GM23338 (cell line): Measurements from ENCODE around the gene URI1. TPM values are rescaled to one million over a fixed set of nuclear protein-coding genes. Genes with fewer than 3 reads are reported as not detected.

Source experiments
- CREB1 ChIP-seq: fragments of 250-450 bp; sonication (Bioruptor Pico); IDR thresholded peaks from 2 replicates; pipeline ENCODE4 v1.5.0; 2020; ENCODE audit warnings: low read depth, mild to moderate bottlenecking, moderate library complexity
- EZH2 ChIP-seq: fragments of 200-600 bp; sonication (generic); IDR thresholded peaks from one replicate; pipeline ENCODE4 v1.8.0; 2017; ENCODE audit warnings: antibody characterized with exemption, mild to moderate bottlenecking, low read depth; ENCODE audit not compliant: unreplicated experiment
- JUNB ChIP-seq: IDR thresholded peaks from one replicate; pipeline ENCODE4 v1.6.1; 2016; ENCODE audit warnings: antibody characterized with exemption; ENCODE audit not compliant: unreplicated experiment
- NANOG ChIP-seq: IDR thresholded peaks from 2 replicates; pipeline ENCODE4 v1.6.1; 2016; ENCODE audit warnings: antibody characterized with exemption, borderline replicate concordance
- POLR2AphosphoS5 ChIP-seq: IDR thresholded peaks from 2 replicates; pipeline ENCODE4 v1.6.1; 2016; ENCODE audit warnings: antibody characterized with exemption, low read depth
- STAT1 ChIP-seq: IDR thresholded peaks from one replicate; pipeline ENCODE4 v1.6.1; 2016; ENCODE audit warnings: antibody characterized with exemption; ENCODE audit not compliant: unreplicated experiment
- ZNF331 ChIP-seq: fragments of 250-450 bp; sonication (Bioruptor Pico); IDR thresholded peaks from 2 replicates; pipeline ENCODE4 v1.5.0; 2020; ENCODE audit warnings: low read depth, mild to moderate bottlenecking, moderate library complexity
- polyA plus RNA-seq: library from polyadenylated mRNA; unstranded; fragments of >200 nt; fragmentation: Nextera tagmentation; extraction: Ambion mirVana; gene quantifications from 2 replicates; pipeline ENCODE4 v1.2.1, GENCODE V29; 2016
- total RNA-seq: library from RNA; depleted of rRNA; stranded (reverse); fragments of >200 nt; shearing (Covaris generic); gene quantifications from 2 replicates; pipeline ENCODE4 v1.2.3, GENCODE V29; 2014
- TF ChIP-seq, protein P1 (sequence below): fragments of 250-450 bp; sonication (Bioruptor Pico); IDR thresholded peaks from 2 replicates; pipeline ENCODE4 v1.5.0; 2020; ENCODE audit warnings: mild to moderate bottlenecking, moderate library complexity
- TF ChIP-seq, protein P2 (sequence below): IDR thresholded peaks from one replicate; pipeline ENCODE4 v1.6.1; 2018; ENCODE audit warnings: antibody characterized with exemption; ENCODE audit not compliant: unreplicated experiment

Gene URI1
- total and polyA plus RNA-seq, 2 experiments from 2014 or later, result 27.6 to 68.4 TPM

DNA sequence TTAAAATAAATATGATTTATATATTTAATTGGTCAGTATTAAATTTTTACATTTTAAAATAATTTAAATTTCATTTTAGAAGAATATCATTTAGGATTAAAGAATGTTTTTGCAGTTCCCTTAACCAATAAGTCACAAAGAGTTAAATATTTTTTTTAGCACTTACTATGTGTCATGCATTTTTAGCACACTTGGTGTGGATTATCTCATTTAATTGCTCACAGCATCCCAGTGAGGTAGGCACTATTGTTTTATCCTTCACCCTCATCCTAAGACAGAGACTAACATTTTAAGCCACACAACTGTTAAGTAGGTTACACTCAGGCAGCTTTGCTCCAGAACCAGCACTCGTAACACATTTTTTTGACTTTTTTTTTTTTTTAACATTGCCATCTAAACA, 78.2 kb downstream of the URI1 start (continued):
- TF ChIP-seq, protein P1, sequence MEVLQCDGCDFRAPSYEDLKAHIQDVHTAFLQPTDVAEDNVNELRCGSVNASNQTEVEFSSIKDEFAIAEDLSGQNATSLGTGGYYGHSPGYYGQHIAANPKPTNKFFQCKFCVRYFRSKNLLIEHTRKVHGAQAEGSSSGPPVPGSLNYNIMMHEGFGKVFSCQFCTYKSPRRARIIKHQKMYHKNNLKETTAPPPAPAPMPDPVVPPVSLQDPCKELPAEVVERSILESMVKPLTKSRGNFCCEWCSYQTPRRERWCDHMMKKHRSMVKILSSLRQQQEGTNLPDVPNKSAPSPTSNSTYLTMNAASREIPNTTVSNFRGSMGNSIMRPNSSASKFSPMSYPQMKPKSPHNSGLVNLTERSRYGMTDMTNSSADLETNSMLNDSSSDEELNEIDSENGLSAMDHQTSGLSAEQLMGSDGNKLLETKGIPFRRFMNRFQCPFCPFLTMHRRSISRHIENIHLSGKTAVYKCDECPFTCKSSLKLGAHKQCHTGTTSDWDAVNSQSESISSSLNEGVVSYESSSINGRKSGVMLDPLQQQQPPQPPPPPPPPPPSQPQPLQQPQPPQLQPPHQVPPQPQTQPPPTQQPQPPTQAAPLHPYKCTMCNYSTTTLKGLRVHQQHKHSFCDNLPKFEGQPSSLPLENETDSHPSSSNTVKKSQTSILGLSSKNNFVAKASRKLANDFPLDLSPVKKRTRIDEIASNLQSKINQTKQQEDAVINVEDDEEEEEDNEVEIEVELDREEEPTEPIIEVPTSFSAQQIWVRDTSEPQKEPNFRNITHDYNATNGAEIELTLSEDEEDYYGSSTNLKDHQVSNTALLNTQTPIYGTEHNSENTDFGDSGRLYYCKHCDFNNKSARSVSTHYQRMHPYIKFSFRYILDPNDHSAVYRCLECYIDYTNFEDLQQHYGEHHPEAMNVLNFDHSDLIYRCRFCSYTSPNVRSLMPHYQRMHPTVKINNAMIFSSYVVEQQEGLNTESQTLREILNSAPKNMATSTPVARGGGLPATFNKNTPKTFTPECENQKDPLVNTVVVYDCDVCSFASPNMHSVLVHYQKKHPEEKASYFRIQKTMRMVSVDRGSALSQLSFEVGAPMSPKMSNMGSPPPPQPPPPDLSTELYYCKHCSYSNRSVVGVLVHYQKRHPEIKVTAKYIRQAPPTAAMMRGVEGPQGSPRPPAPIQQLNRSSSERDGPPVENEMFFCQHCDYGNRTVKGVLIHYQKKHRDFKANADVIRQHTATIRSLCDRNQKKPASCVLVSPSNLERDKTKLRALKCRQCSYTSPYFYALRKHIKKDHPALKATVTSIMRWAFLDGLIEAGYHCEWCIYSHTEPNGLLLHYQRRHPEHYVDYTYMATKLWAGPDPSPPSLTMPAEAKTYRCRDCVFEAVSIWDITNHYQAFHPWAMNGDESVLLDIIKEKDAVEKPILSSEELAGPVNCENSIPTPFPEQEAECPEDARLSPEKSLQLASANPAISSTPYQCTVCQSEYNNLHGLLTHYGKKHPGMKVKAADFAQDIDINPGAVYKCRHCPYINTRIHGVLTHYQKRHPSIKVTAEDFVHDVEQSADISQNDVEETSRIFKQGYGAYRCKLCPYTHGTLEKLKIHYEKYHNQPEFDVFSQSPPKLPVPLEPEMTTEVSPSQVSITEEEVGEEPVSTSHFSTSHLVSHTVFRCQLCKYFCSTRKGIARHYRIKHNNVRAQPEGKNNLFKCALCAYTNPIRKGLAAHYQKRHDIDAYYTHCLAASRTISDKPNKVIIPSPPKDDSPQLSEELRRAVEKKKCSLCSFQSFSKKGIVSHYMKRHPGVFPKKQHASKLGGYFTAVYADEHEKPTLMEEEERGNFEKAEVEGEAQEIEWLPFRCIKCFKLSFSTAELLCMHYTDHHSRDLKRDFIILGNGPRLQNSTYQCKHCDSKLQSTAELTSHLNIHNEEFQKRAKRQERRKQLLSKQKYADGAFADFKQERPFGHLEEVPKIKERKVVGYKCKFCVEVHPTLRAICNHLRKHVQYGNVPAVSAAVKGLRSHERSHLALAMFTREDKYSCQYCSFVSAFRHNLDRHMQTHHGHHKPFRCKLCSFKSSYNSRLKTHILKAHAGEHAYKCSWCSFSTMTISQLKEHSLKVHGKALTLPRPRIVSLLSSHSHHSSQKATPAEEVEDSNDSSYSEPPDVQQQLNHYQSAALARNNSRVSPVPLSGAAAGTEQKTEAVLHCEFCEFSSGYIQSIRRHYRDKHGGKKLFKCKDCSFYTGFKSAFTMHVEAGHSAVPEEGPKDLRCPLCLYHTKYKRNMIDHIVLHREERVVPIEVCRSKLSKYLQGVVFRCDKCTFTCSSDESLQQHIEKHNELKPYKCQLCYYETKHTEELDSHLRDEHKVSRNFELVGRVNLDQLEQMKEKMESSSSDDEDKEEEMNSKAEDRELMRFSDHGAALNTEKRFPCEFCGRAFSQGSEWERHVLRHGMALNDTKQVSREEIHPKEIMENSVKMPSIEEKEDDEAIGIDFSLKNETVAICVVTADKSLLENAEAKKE, result no peak
- no peak for TF ChIP-seq NANOG
- no peak for TF ChIP-seq ZNF331
- no peak for TF ChIP-seq JUNB
- TF ChIP-seq, protein P2, sequence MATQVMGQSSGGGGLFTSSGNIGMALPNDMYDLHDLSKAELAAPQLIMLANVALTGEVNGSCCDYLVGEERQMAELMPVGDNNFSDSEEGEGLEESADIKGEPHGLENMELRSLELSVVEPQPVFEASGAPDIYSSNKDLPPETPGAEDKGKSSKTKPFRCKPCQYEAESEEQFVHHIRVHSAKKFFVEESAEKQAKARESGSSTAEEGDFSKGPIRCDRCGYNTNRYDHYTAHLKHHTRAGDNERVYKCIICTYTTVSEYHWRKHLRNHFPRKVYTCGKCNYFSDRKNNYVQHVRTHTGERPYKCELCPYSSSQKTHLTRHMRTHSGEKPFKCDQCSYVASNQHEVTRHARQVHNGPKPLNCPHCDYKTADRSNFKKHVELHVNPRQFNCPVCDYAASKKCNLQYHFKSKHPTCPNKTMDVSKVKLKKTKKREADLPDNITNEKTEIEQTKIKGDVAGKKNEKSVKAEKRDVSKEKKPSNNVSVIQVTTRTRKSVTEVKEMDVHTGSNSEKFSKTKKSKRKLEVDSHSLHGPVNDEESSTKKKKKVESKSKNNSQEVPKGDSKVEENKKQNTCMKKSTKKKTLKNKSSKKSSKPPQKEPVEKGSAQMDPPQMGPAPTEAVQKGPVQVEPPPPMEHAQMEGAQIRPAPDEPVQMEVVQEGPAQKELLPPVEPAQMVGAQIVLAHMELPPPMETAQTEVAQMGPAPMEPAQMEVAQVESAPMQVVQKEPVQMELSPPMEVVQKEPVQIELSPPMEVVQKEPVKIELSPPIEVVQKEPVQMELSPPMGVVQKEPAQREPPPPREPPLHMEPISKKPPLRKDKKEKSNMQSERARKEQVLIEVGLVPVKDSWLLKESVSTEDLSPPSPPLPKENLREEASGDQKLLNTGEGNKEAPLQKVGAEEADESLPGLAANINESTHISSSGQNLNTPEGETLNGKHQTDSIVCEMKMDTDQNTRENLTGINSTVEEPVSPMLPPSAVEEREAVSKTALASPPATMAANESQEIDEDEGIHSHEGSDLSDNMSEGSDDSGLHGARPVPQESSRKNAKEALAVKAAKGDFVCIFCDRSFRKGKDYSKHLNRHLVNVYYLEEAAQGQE, result no peak
- no peak for TF ChIP-seq POLR2AphosphoS5
- no peak for TF ChIP-seq CREB1 (CRISPR knock-in tag)
- no peak for TF ChIP-seq STAT1
- no peak for TF ChIP-seq EZH2
